GM13977 (cell line): ENCODE data around the gene HRH1.

ENCODE experiments used
- DNase-seq: peaks from one replicate; pipeline ENCODE4 v3.0.0; 2012; ENCODE audit warnings: low spot score
- in situ Hi-C: fragments of 300-500 bp; cut with MboI; formaldehyde crosslinking; loops from one replicate; pipeline ENCODE4 v1.12.0; 2022; ENCODE audit warnings: low sequenced_read_pairs, low pct_unique_long_range_greater_than_20kb, mixed read lengths, inconsistent platforms; ENCODE audit not compliant: unreplicated experiment
- TF ChIP-seq, protein P1 (sequence below): IDR thresholded peaks from 2 replicates; pipeline ENCODE4 v1.5.1; 2012; ENCODE audit warnings: mild to moderate bottlenecking, control low read depth; ENCODE audit not compliant: insufficient read depth; ENCODE audit errors: extremely low read depth, missing control alignments

Gene HRH1

DNA sequence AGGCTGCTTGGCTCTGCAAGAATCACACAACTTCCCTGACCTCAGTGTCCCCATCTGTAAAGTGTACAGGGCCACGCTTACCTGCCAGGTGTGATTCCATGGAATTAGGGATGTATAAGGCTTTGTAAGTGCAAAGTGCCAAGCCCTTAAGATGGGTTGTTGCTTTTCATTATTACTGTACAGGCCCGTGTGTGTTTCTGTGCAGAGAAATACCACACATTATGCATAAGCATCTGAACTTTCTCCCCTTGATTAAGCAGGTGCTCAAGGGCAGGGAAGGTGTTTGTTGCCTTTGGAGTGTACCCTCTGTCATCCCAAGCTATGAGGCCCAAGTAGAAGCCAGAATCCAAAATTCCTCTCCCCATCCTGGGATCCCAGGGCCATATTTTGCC, 13.6 kb upstream of the HRH1 start:
- in situ Hi-C loops: no loop called here
- TF ChIP-seq, protein P1, sequence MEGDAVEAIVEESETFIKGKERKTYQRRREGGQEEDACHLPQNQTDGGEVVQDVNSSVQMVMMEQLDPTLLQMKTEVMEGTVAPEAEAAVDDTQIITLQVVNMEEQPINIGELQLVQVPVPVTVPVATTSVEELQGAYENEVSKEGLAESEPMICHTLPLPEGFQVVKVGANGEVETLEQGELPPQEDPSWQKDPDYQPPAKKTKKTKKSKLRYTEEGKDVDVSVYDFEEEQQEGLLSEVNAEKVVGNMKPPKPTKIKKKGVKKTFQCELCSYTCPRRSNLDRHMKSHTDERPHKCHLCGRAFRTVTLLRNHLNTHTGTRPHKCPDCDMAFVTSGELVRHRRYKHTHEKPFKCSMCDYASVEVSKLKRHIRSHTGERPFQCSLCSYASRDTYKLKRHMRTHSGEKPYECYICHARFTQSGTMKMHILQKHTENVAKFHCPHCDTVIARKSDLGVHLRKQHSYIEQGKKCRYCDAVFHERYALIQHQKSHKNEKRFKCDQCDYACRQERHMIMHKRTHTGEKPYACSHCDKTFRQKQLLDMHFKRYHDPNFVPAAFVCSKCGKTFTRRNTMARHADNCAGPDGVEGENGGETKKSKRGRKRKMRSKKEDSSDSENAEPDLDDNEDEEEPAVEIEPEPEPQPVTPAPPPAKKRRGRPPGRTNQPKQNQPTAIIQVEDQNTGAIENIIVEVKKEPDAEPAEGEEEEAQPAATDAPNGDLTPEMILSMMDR: no peak

DNA sequence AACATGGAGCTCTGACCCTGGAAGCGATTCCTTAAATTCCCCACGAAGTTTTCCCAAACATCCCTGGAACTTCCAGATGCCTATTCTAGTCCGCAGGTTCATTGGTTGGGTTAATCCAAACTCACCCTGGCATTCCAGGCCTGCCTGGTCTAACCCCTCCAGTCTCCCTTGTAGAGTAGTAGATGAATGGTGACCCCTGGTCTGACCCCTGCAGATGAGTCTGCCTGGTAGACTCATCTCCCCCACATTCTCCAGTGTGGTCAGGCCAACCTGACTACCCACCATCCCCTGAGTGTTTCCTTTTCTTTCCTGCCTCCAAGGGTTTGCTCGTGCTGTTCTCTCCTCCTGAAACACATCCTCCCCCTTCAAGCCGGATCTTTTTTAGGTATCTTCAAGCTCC, 10.8 kb upstream of the HRH1 start:
- in situ Hi-C loops: no loop called here
- no peak for DNase-seq
- TF ChIP-seq, protein P1: no peak

More for the DNA sequence above, 13.6 kb upstream of the HRH1 start:
- DNase-seq: no peak

DNA sequence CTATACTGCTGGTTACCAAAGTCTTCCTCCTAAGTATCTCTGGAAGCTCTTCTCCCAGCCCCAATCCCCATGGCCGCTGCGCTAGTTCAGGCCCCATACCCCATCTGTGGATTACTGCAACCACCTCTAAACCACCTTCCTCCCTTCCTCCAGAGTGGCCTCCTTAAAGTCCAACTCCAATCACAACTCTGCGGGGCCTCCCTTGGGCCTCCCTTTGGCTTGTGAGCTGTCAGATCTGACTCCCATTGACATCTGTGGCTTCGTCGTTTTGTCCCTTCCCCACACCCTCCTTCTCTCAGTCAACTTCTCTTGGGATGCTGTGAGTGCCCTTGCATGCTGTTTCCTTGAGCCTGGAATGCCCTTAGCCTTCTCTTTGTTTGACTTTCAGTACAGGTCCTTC, 9.3 kb upstream of the HRH1 start:
- in situ Hi-C loops: no loop called here
- TF ChIP-seq, protein P1: no peak
- DNase-seq: no peak

DNA sequence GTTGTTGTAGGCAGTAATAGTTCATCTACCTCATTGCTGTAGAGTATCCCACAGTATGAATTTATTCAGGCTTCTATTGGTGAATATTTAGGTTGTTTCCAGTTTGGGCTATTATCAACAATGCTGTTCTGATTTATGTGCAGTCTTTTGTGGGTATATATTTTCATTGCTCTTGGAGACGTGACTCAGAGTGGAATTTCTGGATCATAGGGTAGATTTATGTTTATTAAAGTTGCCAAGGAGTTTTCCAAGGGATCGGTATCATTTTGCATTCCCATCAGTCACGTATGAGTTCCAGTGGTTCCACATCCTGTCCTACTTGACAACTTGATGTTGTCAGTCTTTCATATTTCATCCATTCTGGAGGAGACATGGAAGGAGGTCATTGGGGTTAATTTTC, 8.4 kb upstream of the HRH1 start:
- TF ChIP-seq, protein P1: no peak
- in situ Hi-C loops: no loop called here

DNA sequence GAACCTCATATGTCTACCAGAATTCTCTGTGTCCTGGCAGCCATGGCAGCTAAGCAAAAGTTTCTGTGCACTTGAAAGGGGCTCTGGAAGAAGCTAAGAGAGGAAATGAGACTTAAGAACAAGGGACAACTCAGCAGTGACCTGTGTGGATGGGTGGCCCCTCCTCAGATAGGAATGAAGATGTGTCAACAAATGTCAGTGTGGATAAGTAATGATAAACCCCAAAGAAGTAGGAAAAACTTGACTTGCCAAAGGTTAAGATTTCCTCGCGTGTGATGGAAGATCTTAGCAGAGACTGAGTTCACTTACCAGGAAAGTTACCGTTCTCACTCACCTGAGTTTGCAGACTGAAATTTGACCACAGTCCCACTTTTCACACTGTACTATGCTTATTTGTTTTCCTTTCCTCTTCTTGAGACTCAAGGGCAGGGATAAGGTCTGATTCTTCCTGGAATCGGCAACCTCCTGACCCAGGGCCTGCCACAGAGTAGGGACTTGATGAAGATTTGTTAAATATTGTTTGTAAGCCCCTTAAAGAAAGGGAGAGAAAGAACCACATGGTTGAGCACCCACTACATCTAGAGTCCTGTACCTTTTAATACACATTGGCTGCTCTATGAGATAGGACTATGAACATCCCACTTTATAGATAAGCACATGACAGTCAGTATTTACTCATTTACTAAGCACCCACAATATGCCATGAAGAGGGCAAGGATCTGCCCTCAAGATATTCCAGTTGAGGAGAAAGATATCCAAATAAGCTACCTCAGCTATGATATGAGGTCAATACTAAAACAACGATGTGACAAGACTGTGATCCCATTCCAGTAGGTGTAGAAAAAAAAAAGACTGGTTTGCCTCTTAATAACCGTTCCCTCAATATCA, 7.3 kb upstream of the HRH1 start:
- DNase-seq: no peak
- TF ChIP-seq, protein P1: no peak
- in situ Hi-C loops: no loop called here

More for the DNA sequence above, 8.4 kb upstream of the HRH1 start:
- no peak for DNase-seq

DNA sequence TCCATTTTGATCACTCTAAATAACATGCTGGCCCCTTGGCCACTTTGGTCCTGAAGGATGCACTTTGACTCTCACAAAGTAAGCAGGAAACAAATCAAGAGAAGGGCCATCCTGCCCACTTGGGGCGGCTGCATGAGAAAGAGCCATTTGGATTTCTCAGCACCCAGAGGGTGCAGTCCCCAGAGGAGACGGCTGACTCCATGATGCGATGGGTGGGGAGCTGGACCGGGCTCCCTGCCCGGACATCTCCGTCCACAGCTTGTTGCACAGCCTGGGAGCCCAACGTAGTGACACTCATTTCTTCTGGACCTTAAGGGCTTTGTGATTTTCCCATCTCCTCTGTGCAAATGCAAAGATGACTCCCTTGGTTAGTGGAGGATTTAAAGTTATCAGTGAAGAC, 4.0 kb upstream of the HRH1 start:
- DNase-seq: no peak
- TF ChIP-seq, protein P1: no peak
- in situ Hi-C loops: no loop called here
